GM23248 (cell line): ENCODE results near the gene PNPLA3. TPM values are rescaled to one million over a fixed set of nuclear protein-coding genes. Genes with fewer than 3 reads are reported as not detected.
"Not testable (repeated sequence)": the region's sequence is repeated elsewhere in the genome, so short reads cannot be mapped to it uniquely, and the experiment has no call there.

Experiments used
- DNase-seq: peaks from one replicate; pipeline ENCODE4 v3.0.0-alpha.2; 2015
- H2AFZ ChIP-seq: fragments of 200-600 bp; sonication (generic); 2 replicates; pipeline ENCODE4 v1.6.1; 2016; ENCODE audit warnings: antibody characterized with exemption
- H3F3A ChIP-seq: fragments of 200-600 bp; sonication (generic); 2 replicates; pipeline ENCODE4 v1.6.1; 2016; ENCODE audit warnings: mild to moderate bottlenecking, antibody characterized with exemption, mixed run types; ENCODE audit not compliant: insufficient read depth
- H3K27ac ChIP-seq: fragments of 200-600 bp; sonication (generic); 2 replicates; pipeline ENCODE4 v1.5.1; 2016; ENCODE audit warnings: mild to moderate bottlenecking
- H3K27me3 ChIP-seq: fragments of 200-600 bp; sonication (generic); replicated peaks from 2 replicates; pipeline ENCODE4 v1.6.1; 2016; ENCODE audit warnings: mild to moderate bottlenecking; ENCODE audit not compliant: insufficient read depth
- H3K36me3 ChIP-seq: fragments of 200-600 bp; sonication (generic); 2 replicates; pipeline ENCODE4 v1.6.1; 2016; ENCODE audit warnings: low read depth, mild to moderate bottlenecking
- H3K4me1 ChIP-seq: fragments of 200-600 bp; sonication (generic); 2 replicates; pipeline ENCODE4 v1.6.1; 2016; ENCODE audit warnings: mild to moderate bottlenecking; ENCODE audit not compliant: insufficient read depth
- H3K4me2 ChIP-seq: fragments of 200-600 bp; sonication (generic); one replicate; pipeline ENCODE4 v1.6.1; 2016; ENCODE audit warnings: mild to moderate bottlenecking; ENCODE audit not compliant: unreplicated experiment
- H3K4me3 ChIP-seq: fragments of 200-600 bp; sonication (generic); 2 replicates; pipeline ENCODE4 v1.5.1; 2016; ENCODE audit warnings: mild to moderate bottlenecking
- H3K79me2 ChIP-seq: fragments of 200-600 bp; sonication (generic); 2 replicates; pipeline ENCODE4 v1.6.1; 2016; ENCODE audit warnings: mild to moderate bottlenecking; ENCODE audit not compliant: insufficient read depth
- H3K9ac ChIP-seq: fragments of 200-600 bp; sonication (generic); 2 replicates; pipeline ENCODE4 v1.6.1; 2016; ENCODE audit warnings: mild to moderate bottlenecking
- H3K9me2 ChIP-seq: fragments of 200-600 bp; sonication (generic); 2 replicates; pipeline ENCODE4 v1.6.1; 2016; ENCODE audit warnings: mixed run types, mild to moderate bottlenecking, moderate library complexity; ENCODE audit not compliant: insufficient read depth
- H3K9me3 ChIP-seq: fragments of 200-600 bp; sonication (generic); one replicate; pipeline ENCODE4 v1.6.1; 2017; ENCODE audit warnings: low read depth
- H4K20me1 ChIP-seq: fragments of 200-600 bp; sonication (generic); 2 replicates; pipeline ENCODE4 v1.6.0; 2016; ENCODE audit not compliant: insufficient read depth
- EZH2 ChIP-seq: fragments of 200-600 bp; sonication (generic); IDR thresholded peaks from 2 replicates; pipeline ENCODE4 v1.6.1; 2018; ENCODE audit warnings: antibody characterized with exemption, mild to moderate bottlenecking; ENCODE audit not compliant: insufficient read depth, poor library complexity, severe bottlenecking
- EZH2phosphoT487 ChIP-seq: fragments of 200-600 bp; sonication (generic); IDR thresholded peaks from 2 replicates; pipeline ENCODE4 v1.6.1; 2018; ENCODE audit warnings: antibody characterized with exemption, moderate library complexity, mild to moderate bottlenecking, low read depth; ENCODE audit not compliant: insufficient read depth
- WGBS, 2 experiments: methylation state at CpG; one replicate each; pipeline ENCODE4 v1.1.6; 2015 to 2017; ENCODE audit warnings: low lambda C conversion rate in 2 of 2, low coverage in 1 of 2; ENCODE audit errors: missing lambda C conversion rate in 2 of 2; 5-methylcytosine and 5-hydroxymethylcytosine counted together
- in situ Hi-C: fragments of 300-500 bp; cut with MboI; formaldehyde crosslinking; loops from 2 replicates; pipeline ENCODE4 v1.15.0; 2020
- polyA plus RNA-seq: library from polyadenylated mRNA; unstranded; fragments of >200 nt; fragmentation: Nextera tagmentation; extraction: Ambion mirVana; gene quantifications from 2 replicates; pipeline ENCODE4 v1.2.1, GENCODE V29; 2016
- total RNA-seq: library from RNA; depleted of rRNA; stranded (reverse); fragments of >200 nt; shearing (Covaris generic); gene quantifications from 2 replicates; pipeline ENCODE4 v1.2.3, GENCODE V29; 2014

The PNPLA3 gene
- total and polyA plus RNA-seq, 2 experiments from 2014 or later: 0.54 to 1.4 TPM

DNA sequence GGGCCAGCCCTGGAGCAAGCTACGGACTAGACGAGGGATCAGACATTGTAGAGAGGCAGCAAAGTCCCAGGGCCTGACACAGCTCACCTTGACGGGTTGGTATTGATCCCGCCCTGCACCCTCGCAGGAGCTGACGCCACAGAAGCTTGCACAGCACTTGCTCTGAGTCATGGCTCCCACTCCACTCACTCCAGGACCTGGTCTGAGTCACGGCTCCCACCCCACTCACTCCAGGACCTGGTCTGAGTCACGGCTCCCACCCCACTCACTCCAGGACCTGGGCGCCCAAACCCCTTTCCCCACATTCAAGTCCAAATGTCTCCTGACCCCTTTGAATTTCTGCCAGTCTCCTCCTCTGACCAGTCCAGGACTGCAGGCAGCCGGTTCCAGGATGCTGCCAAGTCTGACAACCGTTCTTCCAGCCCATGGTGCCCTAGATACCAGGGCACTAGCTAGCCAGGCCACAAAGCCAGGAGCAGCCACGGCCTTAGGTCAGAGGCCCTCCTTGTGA is 25.8 kb upstream of the PNPLA3 start:
- Histone ChIP-seq H3K27me3 (no peaks in the 10 kb centered on the region), H4K20me1 (no peaks in the 10 kb centered on the region), H2AFZ (no peak overlapping the region), H3K9me3 (no peaks in the 10 kb centered on the region), H3K4me1 (peaks cover 6% of the 10 kb centered on the region; the same call in 1 of the 2 replicates), H3K4me2 (no peak overlapping the region), H3K36me3 (no peaks in the 10 kb centered on the region), H3K9me2 (no peaks in the 10 kb centered on the region), H3K79me2 (no peaks in the 10 kb centered on the region), H3F3A (no peaks in the 10 kb centered on the region), H3K9ac (no peak overlapping the region), H3K27ac (no peak overlapping the region), H3K4me3 (no peak overlapping the region)
- peak; percentile 83 for DNase-seq
- TF ChIP-seq EZH2 (no peak), EZH2phosphoT487 (no peak)
- WGBS, 2 experiments: 36 to 37% methylated on average over 10 to 12 of the region's 12 CpGs
- in situ Hi-C loops: no loop called here

DNA sequence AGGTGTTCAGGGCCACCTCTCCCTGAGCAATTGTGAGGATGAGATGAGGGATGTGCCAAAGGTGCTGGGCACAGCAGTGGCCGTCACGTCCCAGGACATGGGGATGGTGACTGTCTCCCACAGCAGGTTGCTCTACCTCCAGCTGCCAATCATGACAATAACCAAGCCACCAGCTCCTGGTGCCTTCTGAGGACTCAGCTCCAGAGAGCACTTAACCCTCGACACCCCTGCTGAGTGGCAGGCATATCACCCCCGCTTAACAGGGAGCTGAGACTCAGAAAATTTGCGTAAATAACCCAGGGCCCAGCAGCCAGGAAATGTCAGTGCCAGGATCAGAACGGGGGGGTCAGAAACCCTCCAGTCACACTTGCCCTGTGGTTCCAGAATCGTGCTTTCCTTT is 23.4 kb upstream of the PNPLA3 start:
- H3K9ac ChIP-seq: no peak overlapping the region
- H4K20me1 ChIP-seq: no peaks in the 10 kb centered on the region
- no peaks in the 10 kb centered on the region for H3F3A ChIP-seq
- H3K27ac ChIP-seq: no peak overlapping the region
- no peaks in the 10 kb centered on the region for H3K79me2 ChIP-seq
- H2AFZ ChIP-seq: no peak overlapping the region
- no peak overlapping the region for H3K4me3 ChIP-seq
- in situ Hi-C loops: no loop called here
- no peak for DNase-seq
- no peaks in the 10 kb centered on the region for H3K9me3 ChIP-seq
- no peak overlapping the region for H3K4me2 ChIP-seq
- H3K9me2 ChIP-seq: no peaks in the 10 kb centered on the region
- H3K36me3 ChIP-seq: no peaks in the 10 kb centered on the region
- 48 to 57% methylated on average over 7 of the region's 7 CpGs for WGBS, 2 experiments
- H3K27me3 ChIP-seq: no peaks in the 10 kb centered on the region
- no peak for TF ChIP-seq EZH2
- TF ChIP-seq EZH2phosphoT487: no peak
- peaks cover 6% of the 10 kb centered on the region; the same call in 1 of the 2 replicates for H3K4me1 ChIP-seq

DNA sequence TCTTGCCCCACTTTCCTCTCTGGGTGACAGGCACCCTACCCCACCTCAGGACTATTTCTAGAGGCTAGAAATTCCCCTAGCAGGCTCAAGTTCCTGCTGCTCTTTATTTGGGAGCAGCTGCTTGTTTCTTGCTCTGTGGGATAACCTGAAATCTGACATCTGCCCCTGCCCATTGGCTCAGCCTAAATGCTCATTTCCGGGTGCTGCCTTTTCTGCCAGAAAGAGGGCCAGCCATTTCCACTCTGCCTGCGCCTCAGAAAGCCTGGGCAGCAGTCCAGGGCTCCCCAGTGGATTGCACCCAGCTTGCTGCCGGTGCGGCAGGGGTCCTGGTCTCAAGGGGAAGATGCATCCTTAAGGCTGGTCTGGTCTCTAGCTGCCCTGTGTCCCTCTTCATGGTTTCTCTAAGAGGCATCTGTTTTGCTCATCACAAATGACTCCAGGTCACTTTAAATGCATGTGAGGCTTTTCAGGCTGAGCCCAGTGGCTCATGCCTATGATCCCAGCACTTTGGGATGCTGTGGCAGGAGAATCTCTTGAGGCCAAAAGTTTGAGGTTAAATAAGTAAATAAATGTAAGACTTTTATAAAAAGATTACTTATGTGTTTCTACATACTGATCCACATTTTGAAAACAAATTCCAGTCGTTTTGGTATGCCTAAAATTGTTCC is 21.5 kb upstream of the PNPLA3 start:
- no peak overlapping the region for H2AFZ ChIP-seq
- H3F3A ChIP-seq: no peaks in the 10 kb centered on the region
- peaks cover 8% of the 10 kb centered on the region; the same call in 1 of the 2 replicates for H3K27me3 ChIP-seq
- no peaks in the 10 kb centered on the region for H3K9me3 ChIP-seq
- peaks cover 6% of the 10 kb centered on the region; the same call in 1 of the 2 replicates for H3K4me1 ChIP-seq
- H3K9ac ChIP-seq: no peak overlapping the region
- H3K36me3 ChIP-seq: no peaks in the 10 kb centered on the region
- 35 to 47% methylated on average over 5 of the region's 5 CpGs for WGBS, 2 experiments
- peak; percentile 26 for DNase-seq
- H3K27ac ChIP-seq: no peak overlapping the region
- H3K79me2 ChIP-seq: no peaks in the 10 kb centered on the region
- no peaks in the 10 kb centered on the region for H4K20me1 ChIP-seq
- H3K4me3 ChIP-seq: no peak overlapping the region
- no peaks in the 10 kb centered on the region for H3K9me2 ChIP-seq
- no peak overlapping the region for H3K4me2 ChIP-seq
- TF ChIP-seq EZH2 (no peak), EZH2phosphoT487 (no peak)
- in situ Hi-C loops: no loop called here

DNA sequence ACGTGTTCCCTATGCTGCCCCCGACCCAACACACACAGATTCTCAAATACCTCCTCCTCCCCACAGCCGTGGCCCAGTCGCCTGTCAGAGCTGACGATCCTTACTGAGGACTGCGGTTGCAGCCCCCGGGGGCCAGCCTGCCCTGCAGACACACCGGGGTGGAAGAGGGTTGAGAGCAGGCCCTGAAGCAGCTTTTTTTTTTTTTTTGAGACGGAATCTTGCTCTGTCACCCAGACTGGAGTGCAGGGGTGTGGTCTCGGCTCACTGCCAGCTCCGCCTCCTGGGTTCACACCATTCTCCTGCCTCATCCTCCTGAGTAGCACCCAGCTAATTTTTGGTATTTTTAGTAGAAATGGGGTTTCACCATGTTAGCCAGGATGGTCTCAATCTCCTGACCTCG is 20.6 kb upstream of the PNPLA3 start:
- H3K4me2 ChIP-seq, H3K9me3 ChIP-seq, DNase-seq, H3K36me3 ChIP-seq, H3K9ac ChIP-seq, in situ Hi-C loops, H3K4me3 ChIP-seq, H3K9me2 ChIP-seq, H3K79me2 ChIP-seq, H3F3A ChIP-seq, H4K20me1 ChIP-seq, H3K4me1 ChIP-seq, H2AFZ ChIP-seq, H3K27me3 ChIP-seq, H3K27ac ChIP-seq: not testable (repeated sequence)
- 53 to 66% methylated on average over 11 to 12 of the region's 12 CpGs for WGBS, 2 experiments

DNA sequence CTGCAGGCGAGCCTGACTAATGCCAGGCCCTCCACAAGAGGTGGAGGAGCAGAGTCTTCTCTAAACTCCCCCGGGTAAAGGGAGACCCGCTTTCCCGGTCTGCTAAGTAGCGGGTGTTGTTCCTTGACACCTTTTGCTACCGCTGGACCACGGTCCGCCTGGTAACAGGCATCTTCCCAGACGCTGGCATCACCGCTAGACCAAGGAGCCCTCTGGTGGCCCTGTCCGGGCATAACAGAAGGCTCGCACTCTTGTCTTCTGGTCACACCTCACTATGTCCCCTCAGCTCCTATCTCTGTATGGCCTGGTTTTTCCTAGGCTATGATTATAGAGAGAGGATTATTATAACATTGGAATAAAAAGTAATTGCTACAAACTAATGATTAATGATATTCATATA is 19.2 kb upstream of the PNPLA3 start:
- H3K4me3 ChIP-seq, H2AFZ ChIP-seq, in situ Hi-C loops, H3K9me3 ChIP-seq, H3K9me2 ChIP-seq, H3K4me1 ChIP-seq, H3K79me2 ChIP-seq, H4K20me1 ChIP-seq, H3K27ac ChIP-seq, H3K9ac ChIP-seq, H3K4me2 ChIP-seq, H3F3A ChIP-seq, H3K36me3 ChIP-seq, DNase-seq: not testable (repeated sequence)
- peaks cover 12% of the 10 kb centered on the region; the same call in 1 of the 2 replicates for H3K27me3 ChIP-seq
- 19 to 30% methylated on average over 9 to 12 of the region's 12 CpGs for WGBS, 2 experiments
